Smooth muscle cell (in vitro differentiated cells): ENCODE data around the gene PLXNB1. TPM values are rescaled to one million over a fixed set of nuclear protein-coding genes. Genes with fewer than 3 reads are reported as not detected.

Source experiments
- DNase-seq: peaks from one replicate; lab custom pipeline; 2025; ENCODE audit not compliant: unreplicated experiment; lab: John Stamatoyannopoulos, UW
- H2AFZ ChIP-seq: fragments of 200-600 bp; sonication (generic); 2 replicates; pipeline ENCODE4 v1.6.0; 2016; ENCODE audit warnings: antibody characterized with exemption, low read depth, mild to moderate bottlenecking
- H3F3A ChIP-seq: fragments of 200-600 bp; sonication (generic); 2 replicates; pipeline ENCODE4 v1.6.0; 2017; ENCODE audit warnings: antibody characterized with exemption, low read depth
- H3K27ac ChIP-seq: fragments of 200-600 bp; sonication (generic); 2 replicates; pipeline ENCODE4 v1.5.1; 2016; ENCODE audit warnings: low read depth, mild to moderate bottlenecking
- H3K27me3 ChIP-seq: fragments of 200-600 bp; sonication (generic); 2 replicates; pipeline ENCODE4 v1.6.1; 2016; ENCODE audit warnings: low read depth, mild to moderate bottlenecking
- H3K36me3 ChIP-seq: fragments of 200-600 bp; sonication (generic); 2 replicates; pipeline ENCODE4 v1.5.1; 2016; ENCODE audit warnings: low read depth
- H3K4me1 ChIP-seq: fragments of 200-600 bp; sonication (generic); 2 replicates; pipeline ENCODE4 v1.5.1; 2016; ENCODE audit warnings: low read depth
- H3K4me2 ChIP-seq: fragments of 200-600 bp; sonication (generic); 2 replicates; pipeline ENCODE4 v1.6.0; 2016; ENCODE audit warnings: mild to moderate bottlenecking
- H3K4me3 ChIP-seq: fragments of 200-600 bp; sonication (generic); 2 replicates; pipeline ENCODE4 v1.5.1; 2016; ENCODE audit warnings: mild to moderate bottlenecking
- H3K79me2 ChIP-seq: fragments of 200-600 bp; sonication (generic); 2 replicates; pipeline ENCODE4 v1.6.0; 2016; ENCODE audit warnings: low read depth, mild to moderate bottlenecking
- H3K9ac ChIP-seq: fragments of 200-600 bp; sonication (generic); 2 replicates; pipeline ENCODE4 v1.6.0; 2016; ENCODE audit warnings: low read depth
- H3K9me3 ChIP-seq: fragments of 200-600 bp; sonication (generic); replicated peaks from 2 replicates; pipeline ENCODE4 v1.5.1; 2016; ENCODE audit warnings: low read depth
- H4K20me1 ChIP-seq: fragments of 200-600 bp; sonication (generic); 2 replicates; pipeline ENCODE4 v1.6.0; 2016; ENCODE audit warnings: low read depth
- WGBS: methylation state at CpG from one replicate; pipeline ENCODE4 v1.1.7; 2016; ENCODE audit warnings: low lambda C conversion rate; 5-methylcytosine and 5-hydroxymethylcytosine counted together
- polyA plus RNA-seq: library from polyadenylated mRNA; unstranded; fragments of >200 nt; fragmentation: Nextera tagmentation; extraction: Ambion mirVana; gene quantifications from 2 replicates; pipeline ENCODE4 v1.2.1, GENCODE V29; 2016
- total RNA-seq: library from RNA; depleted of rRNA; stranded (reverse); fragments of >200 nt; gene quantifications from 2 replicates; pipeline ENCODE4 v1.2.3, GENCODE V29; 2014
- TF ChIP-seq, protein P1 (sequence below): fragments of 200-600 bp; sonication (generic); IDR thresholded peaks from 2 replicates; pipeline ENCODE4 v1.5.1; 2017; ENCODE audit warnings: borderline replicate concordance, mild to moderate bottlenecking, antibody characterized with exemption; ENCODE audit not compliant: insufficient read depth, poor library complexity, severe bottlenecking

Gene PLXNB1
- total and polyA plus RNA-seq, 2 experiments from 2014 or later: 15.5 to 26.9 TPM

DNA sequence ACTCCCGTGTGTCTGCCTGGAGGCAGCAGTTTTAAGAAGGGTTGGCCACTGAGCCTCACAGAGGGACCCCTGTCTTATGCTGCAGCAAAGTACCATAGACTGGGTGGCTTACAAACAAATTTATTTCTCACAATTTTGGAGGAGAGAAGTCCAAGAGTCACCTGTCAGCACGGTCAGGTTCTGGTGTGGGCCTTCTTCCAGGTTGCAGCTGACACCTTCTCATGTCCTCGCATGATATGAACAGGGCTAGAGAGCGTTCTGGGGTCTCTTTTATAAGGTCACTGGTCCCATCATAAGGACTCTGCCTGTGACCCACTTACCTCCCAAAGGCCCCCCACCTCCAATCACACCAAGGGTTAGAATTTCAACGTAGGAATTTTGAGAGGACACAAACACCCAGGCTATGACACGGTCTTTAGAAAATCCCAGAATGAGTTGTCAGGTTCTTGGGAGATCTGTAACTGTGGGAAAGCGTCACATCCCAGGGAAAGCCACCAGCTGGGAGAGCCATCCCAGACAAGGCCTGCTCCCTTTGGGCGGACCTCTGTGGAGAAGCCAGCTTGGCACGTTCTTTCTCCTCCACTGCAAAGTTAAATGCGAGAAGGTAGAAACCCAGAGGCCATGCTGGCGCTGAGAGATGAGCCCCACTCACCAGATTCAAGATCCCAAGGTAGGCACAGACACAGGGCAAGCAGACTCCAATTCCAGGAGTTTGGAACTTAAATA, 58.1 kb downstream of the PLXNB1 start, which contains the start of gene FBXW12:
FBXW12 (plus strand) TSS at position 569 of the 726 bp plus-strand sequence. CDS start 549 bp downstream, outside the sequence.
- no peak for DNase-seq
- Histone ChIP-seq H3K27ac (no peak within 1 kb of the TSS), H4K20me1 (no peaks in the 10 kb centered on the region), H3K4me1 (peaks cover 8% of the 10 kb centered on the region), H3K27me3 (no peaks in the 10 kb centered on the region), H3F3A (no peaks in the 10 kb centered on the region), H3K4me2 (no peak within 1 kb of the TSS), H2AFZ (no peak within 1 kb of the TSS), H3K9me3 (no peaks in the 10 kb centered on the region), H3K4me3 (no peak within 1 kb of the TSS), H3K9ac (no peak within 1 kb of the TSS), H3K79me2 (no peaks in the 10 kb centered on the region), H3K36me3 (no peaks in the 10 kb centered on the region)
- TF ChIP-seq, protein P1, sequence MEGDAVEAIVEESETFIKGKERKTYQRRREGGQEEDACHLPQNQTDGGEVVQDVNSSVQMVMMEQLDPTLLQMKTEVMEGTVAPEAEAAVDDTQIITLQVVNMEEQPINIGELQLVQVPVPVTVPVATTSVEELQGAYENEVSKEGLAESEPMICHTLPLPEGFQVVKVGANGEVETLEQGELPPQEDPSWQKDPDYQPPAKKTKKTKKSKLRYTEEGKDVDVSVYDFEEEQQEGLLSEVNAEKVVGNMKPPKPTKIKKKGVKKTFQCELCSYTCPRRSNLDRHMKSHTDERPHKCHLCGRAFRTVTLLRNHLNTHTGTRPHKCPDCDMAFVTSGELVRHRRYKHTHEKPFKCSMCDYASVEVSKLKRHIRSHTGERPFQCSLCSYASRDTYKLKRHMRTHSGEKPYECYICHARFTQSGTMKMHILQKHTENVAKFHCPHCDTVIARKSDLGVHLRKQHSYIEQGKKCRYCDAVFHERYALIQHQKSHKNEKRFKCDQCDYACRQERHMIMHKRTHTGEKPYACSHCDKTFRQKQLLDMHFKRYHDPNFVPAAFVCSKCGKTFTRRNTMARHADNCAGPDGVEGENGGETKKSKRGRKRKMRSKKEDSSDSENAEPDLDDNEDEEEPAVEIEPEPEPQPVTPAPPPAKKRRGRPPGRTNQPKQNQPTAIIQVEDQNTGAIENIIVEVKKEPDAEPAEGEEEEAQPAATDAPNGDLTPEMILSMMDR: no peak
- WGBS: 94% methylated on average over 11 of the region's 11 CpGs

DNA sequence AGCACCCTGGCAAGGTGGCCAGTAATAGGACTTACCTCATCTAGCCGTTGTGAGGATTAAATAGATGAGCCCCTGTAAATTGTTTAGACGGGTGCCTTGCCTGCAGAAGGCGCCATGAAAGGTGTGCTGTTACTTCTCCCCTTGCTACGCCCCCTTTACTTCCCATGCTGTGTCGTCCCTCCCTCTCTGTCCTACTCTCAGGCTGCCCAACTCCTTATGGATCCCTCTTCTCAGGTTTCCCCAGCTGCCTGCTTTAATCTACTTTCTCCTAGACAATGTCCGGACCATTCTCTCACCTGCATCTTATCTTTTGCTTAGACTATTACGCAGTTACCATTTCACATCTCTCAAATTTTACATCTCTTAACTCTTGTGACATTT, 59.6 kb downstream of the PLXNB1 start:
- Histone ChIP-seq H3F3A (no peaks in the 10 kb centered on the region), H3K27me3 (no peaks in the 10 kb centered on the region), H3K9ac (no peak overlapping the region), H3K4me2 (no peak overlapping the region), H3K27ac (no peak overlapping the region), H3K36me3 (no peaks in the 10 kb centered on the region), H3K4me1 (peaks cover 8% of the 10 kb centered on the region), H4K20me1 (no peaks in the 10 kb centered on the region), H2AFZ (no peak overlapping the region), H3K4me3 (no peak overlapping the region), H3K9me3 (no peaks in the 10 kb centered on the region), H3K79me2 (no peaks in the 10 kb centered on the region)
- TF ChIP-seq, protein P1: no peak
- no peak for DNase-seq
- 79% methylated on average over 7 of the region's 7 CpGs for WGBS

GRCh38 chr3:48369693-48370332, 60.1 kb downstream of the PLXNB1 start:
- Histone ChIP-seq H3K79me2 (no peaks in the 10 kb centered on the region), H3F3A (no peaks in the 10 kb centered on the region), H3K9ac (no peak overlapping the region), H3K27me3 (no peaks in the 10 kb centered on the region), H3K4me2 (no peak overlapping the region), H3K36me3 (no peaks in the 10 kb centered on the region), H3K27ac (no peak overlapping the region), H3K4me3 (no peak overlapping the region), H3K9me3 (no peaks in the 10 kb centered on the region), H3K4me1 (peaks cover 8% of the 10 kb centered on the region), H4K20me1 (no peaks in the 10 kb centered on the region), H2AFZ (no peak overlapping the region)
- TF ChIP-seq, protein P1: no peak
- 63% methylated on average over 7 of the region's 7 CpGs for WGBS
- DNase-seq: no peak
